Activated CD4-positive, alpha-beta T cell treated with anti-CD3 and anti-CD28 coated beads for 36 hours (primary cell): Measurements from ENCODE around the gene CHERP. TPM values are rescaled to one million over a fixed set of nuclear protein-coding genes. Genes with fewer than 3 reads are reported as not detected.
A peak's percentile ranks its signal among the peaks of the same experiment; 100 is the strongest.

ENCODE experiments used
- ATAC-seq: fragments of 200-7000 bp; cut with Tn5 transposase; one replicate; pipeline ENCODE4 v1.10.0; 2021; ENCODE audit warnings: mild to moderate bottlenecking, moderate library complexity
- CTCF ChIA-PET: fragments of 350-600 bp; sonication (Branson Sonifier 250); formaldehyde crosslinking; loops from one replicate; lab custom pipeline; 2021; ENCODE audit warnings: antibody characterized with exemption; lab: Charles Lee
- POLR2A ChIA-PET: fragments of 350-600 bp; sonication (Branson Sonifier 250); formaldehyde crosslinking; loops from one replicate; lab custom pipeline; 2021; ENCODE audit warnings: antibody characterized with exemption, inconsistent platforms; lab: Charles Lee
- DNase-seq: peaks from one replicate; pipeline ENCODE4 v3.0.0-alpha.2; 2020
- H3K27ac Mint-ChIP-seq: one replicate; pipeline ENCODE4 v1.8.0; 2021; ENCODE audit warnings: mixed read lengths
- H3K27me3 Mint-ChIP-seq: one replicate; pipeline ENCODE4 v1.8.0; 2021; ENCODE audit warnings: mixed read lengths
- H3K36me3 Mint-ChIP-seq: one replicate; pipeline ENCODE4 v1.8.0; 2021; ENCODE audit warnings: low read depth, mixed read lengths
- H3K4me1 Mint-ChIP-seq: one replicate; pipeline ENCODE4 v1.8.0; 2021; ENCODE audit warnings: mixed read lengths
- H3K4me3 Mint-ChIP-seq: one replicate; pipeline ENCODE4 v1.8.0; 2021; ENCODE audit warnings: mild to moderate bottlenecking, moderate library complexity, mixed read lengths
- H3K9me3 Mint-ChIP-seq: one replicate; pipeline ENCODE4 v1.8.0; 2021; ENCODE audit warnings: low read depth, mixed read lengths
- intact Hi-C, 2 experiments: fragments of 100-400 bp; cut with DNase I in 1 of 2; cut with micrococcal nuclease in 1 of 2; formaldehyde crosslinking; loops; one replicate each; pipeline versions ENCODE4 v1.14.2 to v1.15.1; 2022 to 2024; cut with DNase I, micrococcal nuclease
- total RNA-seq, 2 experiments: library from RNA; stranded (reverse); gene quantifications; one replicate each; pipeline ENCODE4 v1.2.3, GENCODE V29; 2021

The CHERP gene, protein sequence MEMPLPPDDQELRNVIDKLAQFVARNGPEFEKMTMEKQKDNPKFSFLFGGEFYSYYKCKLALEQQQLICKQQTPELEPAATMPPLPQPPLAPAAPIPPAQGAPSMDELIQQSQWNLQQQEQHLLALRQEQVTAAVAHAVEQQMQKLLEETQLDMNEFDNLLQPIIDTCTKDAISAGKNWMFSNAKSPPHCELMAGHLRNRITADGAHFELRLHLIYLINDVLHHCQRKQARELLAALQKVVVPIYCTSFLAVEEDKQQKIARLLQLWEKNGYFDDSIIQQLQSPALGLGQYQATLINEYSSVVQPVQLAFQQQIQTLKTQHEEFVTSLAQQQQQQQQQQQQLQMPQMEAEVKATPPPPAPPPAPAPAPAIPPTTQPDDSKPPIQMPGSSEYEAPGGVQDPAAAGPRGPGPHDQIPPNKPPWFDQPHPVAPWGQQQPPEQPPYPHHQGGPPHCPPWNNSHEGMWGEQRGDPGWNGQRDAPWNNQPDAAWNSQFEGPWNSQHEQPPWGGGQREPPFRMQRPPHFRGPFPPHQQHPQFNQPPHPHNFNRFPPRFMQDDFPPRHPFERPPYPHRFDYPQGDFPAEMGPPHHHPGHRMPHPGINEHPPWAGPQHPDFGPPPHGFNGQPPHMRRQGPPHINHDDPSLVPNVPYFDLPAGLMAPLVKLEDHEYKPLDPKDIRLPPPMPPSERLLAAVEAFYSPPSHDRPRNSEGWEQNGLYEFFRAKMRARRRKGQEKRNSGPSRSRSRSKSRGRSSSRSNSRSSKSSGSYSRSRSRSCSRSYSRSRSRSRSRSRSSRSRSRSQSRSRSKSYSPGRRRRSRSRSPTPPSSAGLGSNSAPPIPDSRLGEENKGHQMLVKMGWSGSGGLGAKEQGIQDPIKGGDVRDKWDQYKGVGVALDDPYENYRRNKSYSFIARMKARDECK
- 10 to 100 TPM; 57.9 to 64.8 TPM for total RNA-seq

DNA sequence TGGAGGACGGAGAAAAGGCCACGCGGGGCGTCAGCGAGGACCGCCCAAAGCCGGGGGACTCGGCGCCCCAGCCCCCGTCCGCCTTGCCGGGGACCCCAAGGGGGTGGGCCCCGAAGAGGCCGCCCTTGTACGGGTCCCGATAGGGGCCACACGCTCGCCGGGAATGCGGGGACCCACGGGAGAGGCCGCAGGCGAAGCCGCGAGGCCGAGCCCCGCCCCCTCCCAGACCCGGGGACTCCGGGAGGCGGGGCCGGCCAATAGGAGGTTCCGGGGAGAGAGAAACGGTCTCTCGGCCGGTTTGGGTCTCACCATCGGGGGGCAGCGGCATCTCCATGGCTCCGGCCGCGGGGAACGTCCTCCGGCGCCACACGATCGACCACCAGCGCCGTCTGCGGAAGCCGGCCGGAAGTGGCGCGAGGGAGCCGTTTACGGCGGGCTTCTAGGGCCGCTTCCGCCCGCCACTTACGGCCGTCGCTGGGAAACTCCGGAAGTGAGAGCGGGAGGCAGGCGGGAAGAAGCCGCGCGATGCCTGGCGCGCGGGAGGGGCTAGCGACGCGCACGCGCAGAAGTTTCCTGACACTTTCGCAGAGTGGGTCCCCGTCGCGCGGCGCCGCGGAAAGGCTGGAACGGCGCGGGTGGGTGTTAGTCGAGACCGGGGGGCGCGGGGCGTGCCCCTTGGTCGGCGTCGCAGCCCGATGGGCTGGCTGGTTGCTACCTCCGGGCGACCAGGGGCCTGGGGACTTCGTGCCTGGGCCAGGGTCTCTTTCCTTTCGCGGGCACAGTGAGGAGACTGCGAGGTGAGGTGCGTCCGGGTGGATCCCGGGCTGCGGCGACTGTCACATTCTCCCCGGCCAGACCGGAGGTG lies at the start of gene CHERP:
Gene CHERP, minus strand, starts transcription at position 393 of the 865 bp plus-strand sequence. Its CDS starts 59 bp downstream, at position 334.
- DNase-seq: peak; percentile 97
- Mint-ChIP-seq H3K27me3 (no peaks in the 10 kb centered on the region), H3K27ac (peak within 1 kb of the TSS; percentile 94), H3K9me3 (no peaks in the 10 kb centered on the region), H3K36me3 (peaks cover 44% of the 10 kb centered on the region), H3K4me3 (peak within 1 kb of the TSS; percentile 98), H3K4me1 (peaks cover 63% of the 10 kb centered on the region)
- intact Hi-C loops: loop anchor here (1.0 to 5.0 kb wide), 12 partner anchors 30 to 765 kb away; partner anchors contain the start of genes C19orf44 (in 2 of the 2), CALR3 (in 2 of the 2), MED26 (in 2 of the 2) and SLC35E1 (in 2 of the 2)
- ChIA-PET POLR2A (interaction anchor here (0.6 to 2.5 kb wide), 2 partner anchors 42 to 129 kb away, joined by 3 to 9 read pairs; no protein-coding TSS in a partner anchor), CTCF (interaction anchor here (0.5 to 0.7 kb wide), 4 partner anchors 25 to 146 kb away, joined by 3 to 4 read pairs (median 3); partner anchors contain the start of gene SLC35E1)
- ATAC-seq: peak; percentile 85

DNA sequence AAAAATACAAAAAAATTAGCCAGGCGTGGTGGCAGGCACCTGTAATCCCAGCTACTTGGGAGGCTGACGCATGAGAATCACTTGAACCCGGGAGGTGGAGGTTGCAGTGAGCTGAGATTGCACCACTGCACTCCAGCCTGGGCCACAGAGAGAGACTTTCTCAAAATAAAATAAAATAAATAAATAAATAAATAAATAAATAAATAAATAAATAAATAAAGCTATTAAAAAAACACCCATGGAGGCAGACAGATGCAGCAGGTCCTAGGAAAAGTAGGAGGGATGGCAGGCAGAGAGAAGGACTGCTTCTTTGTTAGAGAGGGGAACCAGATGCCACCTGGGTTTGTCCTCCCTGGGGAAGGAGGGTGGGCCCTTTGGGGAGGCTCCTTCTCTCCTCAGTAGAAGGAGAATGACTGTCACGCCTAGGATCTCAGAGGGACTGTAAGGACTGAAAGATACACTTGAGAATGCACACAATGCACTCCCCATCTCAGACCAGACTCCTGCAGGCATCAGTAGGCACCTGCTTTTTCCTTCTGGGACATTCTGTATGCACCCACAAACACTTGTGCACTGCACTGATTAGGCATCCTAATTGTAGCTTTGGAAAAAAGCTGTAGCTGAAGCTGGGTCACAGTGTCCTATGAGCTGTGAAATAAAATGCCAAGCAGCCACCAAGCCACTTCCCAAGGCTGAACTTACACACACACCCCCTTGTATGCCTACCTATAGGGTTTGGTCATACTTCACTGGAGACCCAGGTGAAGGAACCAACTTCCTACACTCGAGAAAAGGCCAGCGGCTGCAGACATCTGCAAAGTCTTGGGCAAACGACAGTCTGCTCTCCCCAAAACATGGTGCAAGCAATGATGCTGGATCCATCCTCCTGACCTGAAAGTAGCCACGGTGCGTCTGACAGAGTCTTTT lies 48.9 kb upstream of the CHERP start:
- no peak overlapping the region for H3K27ac Mint-ChIP-seq

DNA sequence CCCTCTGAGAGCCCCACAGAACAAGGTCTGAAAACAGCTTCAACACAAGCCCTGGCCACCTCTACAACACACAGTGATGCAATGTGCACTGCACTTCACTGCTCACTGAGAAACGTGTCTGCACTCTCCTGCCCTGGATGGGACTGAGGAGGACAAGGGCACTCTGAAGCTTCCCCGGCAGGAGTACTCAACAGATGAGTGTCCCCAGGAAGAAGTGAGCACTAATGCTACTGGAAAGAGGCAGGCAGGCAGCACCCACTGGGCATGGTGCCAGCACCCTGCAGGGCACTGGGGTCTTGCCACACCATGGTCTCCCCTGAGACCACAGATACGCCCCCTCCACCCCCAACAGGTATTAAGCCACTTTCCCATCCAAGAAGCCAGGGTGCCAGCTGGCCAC lies 47.7 kb upstream of the CHERP start:
- peaks cover 88% of the 10 kb centered on the region for H3K4me1 Mint-ChIP-seq
- intact Hi-C loops: loop anchor here (5.0 to 10.0 kb wide), 4 partner anchors 72 to 513 kb away; partner anchors contain the start of genes HAUS8 (in 2 of the 2), MYO9B (in 2 of the 2), SMIM7 (in 1 of the 2) and TMEM38A (in 1 of the 2)
- H3K27ac Mint-ChIP-seq: peak overlapping the region; percentile 51
- H3K36me3 Mint-ChIP-seq: peaks cover 8% of the 10 kb centered on the region
- no peaks in the 10 kb centered on the region for H3K27me3 Mint-ChIP-seq
- no peak overlapping the region for H3K4me3 Mint-ChIP-seq
- H3K9me3 Mint-ChIP-seq: no peaks in the 10 kb centered on the region
- no peak for ATAC-seq
- POLR2A ChIA-PET: interaction anchor here (0.6 to 3.0 kb wide), 2 partner anchors 36 to 307 kb away, joined by 3 to 14 read pairs; no protein-coding TSS in a partner anchor
- CTCF ChIA-PET: interaction anchor here (0.6 kb wide), 1 partner anchor 13 kb away, joined by 3 read pairs; no protein-coding TSS in a partner anchor
- DNase-seq: peak; percentile 21

More for the DNA sequence above, 48.9 kb upstream of the CHERP start:
- ChIA-PET POLR2A (interaction anchor here (0.6 kb wide), 1 partner anchor 689 kb away, joined by 3 read pairs; no protein-coding TSS in a partner anchor), CTCF (interaction anchor here (0.6 to 1.8 kb wide), 5 partner anchors 15 to 149 kb away, joined by 3 to 5 read pairs (median 3); partner anchors contain the start of gene SMIM7)
- peaks cover 2% of the 10 kb centered on the region for H3K36me3 Mint-ChIP-seq
- no peak overlapping the region for H3K4me3 Mint-ChIP-seq
- no peak for ATAC-seq
- peaks cover 88% of the 10 kb centered on the region for H3K4me1 Mint-ChIP-seq
- intact Hi-C loops: loop anchor here in 1 of 2 experiments (1.0 kb wide), 1 partner anchor 30 kb away; no protein-coding TSS in a partner anchor
- DNase-seq: no peak
- no peaks in the 10 kb centered on the region for H3K9me3 Mint-ChIP-seq
- H3K27me3 Mint-ChIP-seq: no peaks in the 10 kb centered on the region

- peaks cover 85% of the 10 kb centered on the region for H3K4me1 Mint-ChIP-seq
- ATAC-seq (no peak), DNase-seq (peak; percentile 46)
- POLR2A ChIA-PET: interaction anchor here (0.6 to 3.0 kb wide), 4 partner anchors 16 to 44 kb away, joined by 4 to 14 read pairs (median 8); partner anchors contain the start of genes MED26 and SLC35E1
- intact Hi-C loops: loop anchor here (1.0 to 10.0 kb wide), 6 partner anchors 26 to 512 kb away; partner anchors contain the start of genes HAUS8 (in 2 of the 2), MYO9B (in 2 of the 2), CHERP (in 1 of the 2) and SMIM7 (in 1 of the 2)
- H3K27me3 Mint-ChIP-seq: no peaks in the 10 kb centered on the region
- H3K9me3 Mint-ChIP-seq: no peaks in the 10 kb centered on the region
- CTCF ChIA-PET: interaction anchor here (0.7 kb wide), 1 partner anchor 16 kb away, joined by 3 read pairs; no protein-coding TSS in a partner anchor
- peak overlapping the region; percentile 79 for H3K4me3 Mint-ChIP-seq
- peaks cover 8% of the 10 kb centered on the region for H3K36me3 Mint-ChIP-seq
- H3K27ac Mint-ChIP-seq: peak overlapping the region; percentile 95
Measured at GRCh38 chr19:16588824-16589577, 46.8 kb upstream of the CHERP start.

DNA sequence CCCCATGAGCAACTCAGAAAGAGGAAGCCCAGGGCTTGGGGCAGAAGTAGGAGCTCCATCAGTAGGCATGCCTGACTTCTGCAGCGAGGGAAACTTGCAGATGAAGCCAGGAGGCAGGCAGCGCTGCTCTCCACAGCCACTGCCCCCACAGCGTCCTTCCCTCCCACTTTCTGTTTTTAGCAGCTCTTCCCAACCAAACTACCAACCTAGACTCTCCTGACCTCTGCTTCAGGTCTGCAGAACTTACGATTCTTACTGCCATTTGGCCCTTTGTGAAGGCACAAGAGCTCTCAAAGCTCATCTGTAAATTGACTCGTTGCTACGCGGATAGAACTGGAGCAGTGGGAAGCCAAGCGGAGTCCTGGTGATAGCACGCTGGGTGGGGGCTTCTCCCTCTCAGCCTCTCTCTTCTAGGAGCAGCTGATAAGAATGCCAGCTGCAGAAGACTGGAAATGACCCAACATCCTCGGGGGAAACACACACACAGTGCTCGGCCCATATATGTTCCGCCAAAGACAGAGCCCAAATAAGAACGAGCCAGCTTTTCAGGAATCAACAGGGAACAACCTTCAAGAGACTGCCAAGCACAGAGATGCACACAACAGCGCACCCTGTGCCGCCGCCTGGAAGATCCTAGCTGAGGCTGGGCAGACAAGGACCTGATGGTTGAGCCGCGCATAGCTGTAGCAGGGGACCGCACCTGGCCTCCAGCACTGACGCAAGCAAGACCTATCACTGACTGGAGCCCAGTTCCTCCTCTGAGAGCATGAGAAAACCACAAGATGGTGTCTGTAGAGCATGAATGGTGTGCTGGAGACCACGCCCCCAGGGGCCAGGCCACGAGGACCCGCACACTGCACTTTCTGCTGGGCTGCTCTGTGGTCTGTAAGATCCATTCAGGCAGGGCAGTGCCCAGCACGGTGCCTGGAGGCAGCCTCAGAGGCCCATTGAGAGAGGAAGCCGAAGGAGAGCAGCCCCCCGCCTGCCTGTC lies 45.9 kb upstream of the CHERP start:
- Mint-ChIP-seq H3K4me3 (peak overlapping the region; percentile 79), H3K4me1 (peaks cover 85% of the 10 kb centered on the region), H3K36me3 (peaks cover 6% of the 10 kb centered on the region), H3K27me3 (no peaks in the 10 kb centered on the region), H3K9me3 (no peaks in the 10 kb centered on the region), H3K27ac (peak overlapping the region; percentile 95)
- ChIA-PET CTCF (interaction anchor here (0.7 to 1.5 kb wide), 7 partner anchors 8 to 74 kb away, joined by 3 to 8 read pairs (median 3); partner anchors contain the start of gene SLC35E1), POLR2A (interaction anchor here (0.6 to 3.0 kb wide), 8 partner anchors 15 to 175 kb away, joined by 3 to 14 read pairs (median 4); partner anchors contain the start of genes MED26, SLC35E1 and SMIM7)
- DNase-seq (peak; percentile 85), ATAC-seq (peak; percentile 64)
- intact Hi-C loops: loop anchor here (1.0 to 10.0 kb wide), 6 partner anchors 27 to 511 kb away; partner anchors contain the start of genes HAUS8 (in 2 of the 2), MYO9B (in 2 of the 2), CHERP (in 1 of the 2) and SMIM7 (in 1 of the 2)

- DNase-seq (peak; percentile 80), ATAC-seq (peak; percentile 9)
- POLR2A ChIA-PET: interaction anchor here (0.7 to 3.0 kb wide), 7 partner anchors 14 to 546 kb away, joined by 3 to 14 read pairs (median 5); partner anchors contain the start of genes MED26, SLC35E1 and SMIM7
- Mint-ChIP-seq H3K36me3 (peaks cover 6% of the 10 kb centered on the region), H3K9me3 (no peaks in the 10 kb centered on the region), H3K27ac (peak overlapping the region; percentile 95), H3K27me3 (no peaks in the 10 kb centered on the region), H3K4me3 (peak overlapping the region; percentile 79), H3K4me1 (peaks cover 82% of the 10 kb centered on the region)
- CTCF ChIA-PET: interaction anchor here (0.6 to 1.5 kb wide), 9 partner anchors 9 to 75 kb away, joined by 3 to 8 read pairs (median 3); partner anchors contain the start of gene SLC35E1
- intact Hi-C loops: loop anchor here (5.0 to 10.0 kb wide), 4 partner anchors 75 to 510 kb away; partner anchors contain the start of genes HAUS8 (in 2 of the 2), MYO9B (in 2 of the 2), SMIM7 (in 1 of the 2) and TMEM38A (in 1 of the 2)
Measured at GRCh38 chr19:16586991-16587832, 45.0 kb upstream of the CHERP start.

GRCh38 chr19:16586477-16586871 lies 44.2 kb upstream of the CHERP start:
- H3K4me3 Mint-ChIP-seq: peak overlapping the region; percentile 79
- no peaks in the 10 kb centered on the region for H3K27me3 Mint-ChIP-seq
- no peaks in the 10 kb centered on the region for H3K9me3 Mint-ChIP-seq
- intact Hi-C loops: loop anchor here (5.0 to 10.0 kb wide), 4 partner anchors 76 to 509 kb away; partner anchors contain the start of genes HAUS8 (in 2 of the 2), MYO9B (in 2 of the 2), SMIM7 (in 1 of the 2) and TMEM38A (in 1 of the 2)
- ChIA-PET POLR2A (interaction anchor here (0.6 to 2.2 kb wide), 4 partner anchors 18 to 547 kb away, joined by 3 to 6 read pairs (median 4); partner anchors contain the start of gene MED26), CTCF (interaction anchor here (1.4 kb wide), 1 partner anchor 10 kb away, joined by 5 read pairs; no protein-coding TSS in a partner anchor)
- DNase-seq (no peak), ATAC-seq (no peak)
- H3K27ac Mint-ChIP-seq: peak overlapping the region; percentile 95
- peaks cover 85% of the 10 kb centered on the region for H3K4me1 Mint-ChIP-seq
- H3K36me3 Mint-ChIP-seq: peaks cover 6% of the 10 kb centered on the region
